Prostate gland (tissue), 2 donors: ENCODE data around the gene SHBG. TPM values are rescaled to one million over a fixed set of nuclear protein-coding genes. Genes with fewer than 3 reads are reported as not detected.
A peak's percentile ranks its signal among the peaks of the same experiment; 100 is the strongest.
"Not testable (repeated sequence)": the region's sequence is repeated elsewhere in the genome, so short reads cannot be mapped to it uniquely, and the experiment has no call there.

Experiments used
- DNase-seq: peaks from one replicate; pipeline ENCODE4 v3.0.0-alpha.2; 2019; ENCODE audit warnings: low spot score
- H3K27ac ChIP-seq, 2 donors: fragments of 200-600 bp; sonication (generic); 2 replicates each; pipeline ENCODE4 v1.5.1; 2017 to 2019
- H3K27me3 ChIP-seq: fragments of 200-600 bp; sonication (generic); replicated peaks from 2 replicates; pipeline ENCODE4 v1.5.1; 2019; ENCODE audit not compliant: insufficient read depth
- H3K36me3 ChIP-seq, 2 donors: fragments of 200-600 bp; sonication (generic); 1 replicate in 1 of 2; 2 replicates in 1 of 2; pipeline versions ENCODE4 v1.5.1 to v1.8.1; 2017 to 2019
- H3K4me1 ChIP-seq: fragments of 200-600 bp; sonication (generic); replicated peaks from 2 replicates; pipeline ENCODE4 v1.5.1; 2019
- H3K4me3 ChIP-seq, 2 donors: fragments of 200-600 bp; sonication (generic); 2 replicates each; pipeline ENCODE4 v1.5.1; 2017 to 2019
- H3K9me3 ChIP-seq: fragments of 200-600 bp; sonication (generic); 2 replicates; pipeline ENCODE4 v1.5.1; 2017
- POLR2A ChIP-seq: fragments of 450-650 bp; IDR thresholded peaks from one replicate; pipeline ENCODE4 v1.6.1; 2016; ENCODE audit warnings: antibody characterized with exemption, mild to moderate bottlenecking
- POLR2AphosphoS5 ChIP-seq: sonication (generic); formaldehyde crosslinking; IDR thresholded peaks from one replicate; pipeline ENCODE4 v1.6.1; 2017; ENCODE audit warnings: antibody characterized with exemption
- WGBS: methylation state at CpG from one replicate; pipeline ENCODE4 v1.1.5; 2018; 5-methylcytosine and 5-hydroxymethylcytosine counted together
- intact Hi-C: fragments of 100-400 bp; cut with DNase I; formaldehyde crosslinking; loops from one replicate; pipeline ENCODE4 v1.14.2; 2022
- total RNA-seq, 2 donors: library from RNA; depleted of rRNA; stranded (reverse); fragments of >200 nt; gene quantifications; one replicate each; pipeline ENCODE4 v1.1.0, GENCODE V29; 2016
- TF ChIP-seq, protein P1 (sequence below), 4 experiments: fragments of 200-600 bp in 2 of 4; fragments of 450-650 bp in 2 of 4; sonication (generic) in 2 of 4; IDR thresholded peaks; 1 replicate in 3 of 4; 2 replicates in 1 of 4; pipeline ENCODE4 v1.5.1; 2016 to 2019; ENCODE audit warnings: antibody characterized with exemption in 4 of 4, mild to moderate bottlenecking in 2 of 4, moderate library complexity in 2 of 4

The SHBG gene
- total RNA-seq, 2 donors from 2014 or later, result 2.1 TPM; not detected in 1

DNA sequence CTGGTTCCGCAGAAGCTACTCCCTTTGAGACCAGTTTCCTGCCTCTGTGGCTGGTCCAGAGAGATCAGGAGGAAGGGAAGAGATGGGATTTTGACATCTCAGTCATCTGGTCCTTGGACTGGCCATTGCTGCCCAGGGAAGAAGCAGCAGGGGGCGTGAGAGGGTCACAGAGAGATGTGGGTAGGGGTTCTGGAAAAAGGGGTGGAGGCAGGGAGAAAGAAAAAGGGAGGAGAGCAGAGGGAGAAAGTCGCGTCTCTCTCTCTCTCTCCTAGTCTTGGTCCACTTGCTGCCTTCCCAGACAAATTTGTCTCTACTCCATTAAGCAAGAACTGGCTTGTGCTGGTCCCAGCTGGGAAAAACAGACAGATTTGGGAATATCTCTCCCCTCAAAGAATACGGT, 4.4 kb downstream of the SHBG start:
- Histone ChIP-seq H3K36me3 (no peaks in the 10 kb centered on the region), H3K9me3 (no peaks in the 10 kb centered on the region), H3K4me3 (no peak overlapping the region), H3K27me3 (no peaks in the 10 kb centered on the region), H3K4me1 (no peaks in the 10 kb centered on the region), H3K27ac (no peak overlapping the region)
- DNase-seq, result no peak
- TF ChIP-seq, protein P1, sequence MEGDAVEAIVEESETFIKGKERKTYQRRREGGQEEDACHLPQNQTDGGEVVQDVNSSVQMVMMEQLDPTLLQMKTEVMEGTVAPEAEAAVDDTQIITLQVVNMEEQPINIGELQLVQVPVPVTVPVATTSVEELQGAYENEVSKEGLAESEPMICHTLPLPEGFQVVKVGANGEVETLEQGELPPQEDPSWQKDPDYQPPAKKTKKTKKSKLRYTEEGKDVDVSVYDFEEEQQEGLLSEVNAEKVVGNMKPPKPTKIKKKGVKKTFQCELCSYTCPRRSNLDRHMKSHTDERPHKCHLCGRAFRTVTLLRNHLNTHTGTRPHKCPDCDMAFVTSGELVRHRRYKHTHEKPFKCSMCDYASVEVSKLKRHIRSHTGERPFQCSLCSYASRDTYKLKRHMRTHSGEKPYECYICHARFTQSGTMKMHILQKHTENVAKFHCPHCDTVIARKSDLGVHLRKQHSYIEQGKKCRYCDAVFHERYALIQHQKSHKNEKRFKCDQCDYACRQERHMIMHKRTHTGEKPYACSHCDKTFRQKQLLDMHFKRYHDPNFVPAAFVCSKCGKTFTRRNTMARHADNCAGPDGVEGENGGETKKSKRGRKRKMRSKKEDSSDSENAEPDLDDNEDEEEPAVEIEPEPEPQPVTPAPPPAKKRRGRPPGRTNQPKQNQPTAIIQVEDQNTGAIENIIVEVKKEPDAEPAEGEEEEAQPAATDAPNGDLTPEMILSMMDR (IDR thresholded peaks at IDR 0.05), result peak in 1 of 4 experiments; percentile 34
- TF ChIP-seq POLR2AphosphoS5 (no peak), POLR2A (no peak)
- 26% methylated on average over 5 of the region's 5 CpGs for WGBS
- intact Hi-C loops, result no loop called here

DNA sequence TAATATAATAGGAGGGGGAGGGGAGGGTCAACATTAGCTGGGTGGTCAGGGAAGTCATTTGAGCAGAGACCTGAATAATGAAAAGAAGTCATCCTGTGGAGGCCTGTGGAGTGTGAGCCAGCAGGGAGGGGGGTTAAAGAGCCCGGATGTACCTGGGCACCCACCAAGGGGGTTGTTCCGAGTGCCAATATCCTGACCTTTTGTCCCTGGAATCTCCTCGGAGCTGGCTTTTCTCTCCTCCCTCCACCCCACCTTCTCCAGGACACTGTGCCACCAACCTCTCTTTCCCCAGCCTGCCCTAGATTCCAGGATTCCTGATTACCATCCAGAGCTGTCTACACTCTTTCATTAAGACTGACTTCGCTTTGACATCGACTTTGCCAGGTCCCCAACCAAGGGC, 6.2 kb downstream of the SHBG start:
- Histone ChIP-seq H3K27ac (no peak overlapping the region), H3K4me1 (no peaks in the 10 kb centered on the region), H3K36me3 (no peaks in the 10 kb centered on the region), H3K27me3 (no peaks in the 10 kb centered on the region), H3K9me3 (no peaks in the 10 kb centered on the region), H3K4me3 (no peak overlapping the region)
- DNase-seq, result no peak
- TF ChIP-seq, protein P1 (IDR thresholded peaks at IDR 0.05), result no peak
- TF ChIP-seq POLR2A (no peak), POLR2AphosphoS5 (no peak)
- 52% methylated on average over 5 of the region's 5 CpGs for WGBS
- intact Hi-C loops, result no loop called here

DNA sequence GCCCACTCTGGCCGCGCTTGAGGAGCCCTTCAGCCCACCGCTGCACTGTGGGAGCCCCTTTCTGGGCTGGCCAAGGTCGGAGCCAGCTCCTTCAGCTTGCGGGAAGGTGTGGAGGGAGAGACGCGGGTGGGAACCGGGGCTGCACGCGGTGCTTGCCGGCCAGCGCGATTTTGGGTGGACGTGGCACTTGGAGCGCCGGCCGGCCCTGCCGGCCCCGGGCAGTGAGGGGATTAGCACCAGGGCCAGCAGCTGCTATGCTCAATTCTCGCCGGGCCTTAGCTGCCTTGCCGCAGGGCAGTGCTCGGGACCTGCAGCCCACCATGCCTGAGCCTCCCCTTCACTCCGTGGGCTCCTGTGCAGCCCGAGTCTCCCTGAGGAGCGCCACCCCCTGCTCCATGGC, 10.8 kb downstream of the SHBG start:
- no peaks in the 10 kb centered on the region for H3K9me3 ChIP-seq
- no peaks in the 10 kb centered on the region for H3K4me1 ChIP-seq
- no peak overlapping the region for H3K4me3 ChIP-seq
- no peaks in the 10 kb centered on the region for H3K36me3 ChIP-seq
- H3K27ac ChIP-seq, result no peak overlapping the region
- H3K27me3 ChIP-seq, result no peaks in the 10 kb centered on the region
- intact Hi-C loops, result no loop called here
- DNase-seq, result no peak
- TF ChIP-seq POLR2A (no peak), POLR2AphosphoS5 (no peak)
- TF ChIP-seq, protein P1 (IDR thresholded peaks at IDR 0.05), result no peak
- 100% methylated on average over 11 of the region's 26 CpGs for WGBS

DNA sequence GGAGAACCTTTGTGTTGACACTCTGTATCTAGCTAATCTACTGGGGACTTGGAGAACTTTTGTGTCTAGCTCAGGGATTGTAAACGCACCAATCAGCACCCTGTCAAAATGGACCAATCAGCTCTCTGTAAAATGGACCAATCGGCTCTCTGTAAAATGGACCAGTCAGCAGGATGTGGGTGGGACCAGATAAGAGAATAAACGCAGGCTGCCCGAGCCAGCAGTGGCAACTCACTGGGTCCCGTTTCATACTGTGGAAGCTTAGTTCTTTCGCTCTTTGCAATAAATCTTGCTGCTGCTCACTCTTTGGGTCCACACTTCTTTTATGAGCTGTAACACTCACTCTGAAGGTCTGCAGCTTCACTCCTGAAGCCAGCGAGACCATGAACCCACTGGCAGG, 11.7 kb downstream of the SHBG start:
- H3K36me3 ChIP-seq, H3K27me3 ChIP-seq, intact Hi-C loops, DNase-seq, H3K9me3 ChIP-seq, H3K27ac ChIP-seq, H3K4me1 ChIP-seq, H3K4me3 ChIP-seq: not testable (repeated sequence)
- 45% methylated on average over 7 of the region's 7 CpGs for WGBS

DNA sequence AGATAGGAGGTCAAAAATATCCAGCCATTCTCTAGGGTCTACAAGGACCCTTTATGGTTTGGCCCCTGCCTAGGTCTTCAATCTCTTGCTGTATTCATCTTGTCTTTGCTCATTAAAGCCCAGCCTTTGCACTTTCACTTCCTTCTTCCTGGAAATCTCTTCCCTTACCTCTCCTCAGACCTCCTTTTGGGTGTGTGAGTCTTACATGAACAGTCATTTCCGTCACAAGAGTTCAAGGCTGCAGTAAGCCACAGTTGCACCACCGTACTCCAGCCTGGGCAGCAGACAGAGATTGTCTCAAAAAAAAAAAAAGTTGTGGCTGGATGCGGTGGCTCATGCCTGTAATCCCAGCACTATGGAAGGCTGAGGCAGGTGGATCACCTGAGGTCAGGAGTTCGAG, 14.8 kb downstream of the SHBG start:
- intact Hi-C loops, result no loop called here
- Histone ChIP-seq H3K36me3 (no peaks in the 10 kb centered on the region), H3K27ac (no peak overlapping the region), H3K27me3 (no peaks in the 10 kb centered on the region), H3K4me1 (no peaks in the 10 kb centered on the region), H3K9me3 (no peaks in the 10 kb centered on the region), H3K4me3 (no peak overlapping the region)
- TF ChIP-seq POLR2A (no peak), POLR2AphosphoS5 (no peak)
- TF ChIP-seq, protein P1 (IDR thresholded peaks at IDR 0.05), result no peak
- WGBS, result 97% methylated on average over 4 of the region's 4 CpGs
- DNase-seq, result no peak
